Suprapubic skin (tissue), 4 donors: ENCODE results near the gene DTNA. TPM values are rescaled to one million over a fixed set of nuclear protein-coding genes. Genes with fewer than 3 reads are reported as not detected.

Source experiments
- DNase-seq, 2 donors: peaks; one replicate each; pipeline ENCODE4 v3.0.0-alpha.2; 2019; ENCODE audit warnings: low spot score in 2 of 2
- H3K27ac ChIP-seq: fragments of 200-600 bp; sonication (generic); one replicate; pipeline ENCODE4 v1.5.1; 2019
- H3K27me3 ChIP-seq: fragments of 200-600 bp; sonication (generic); one replicate; pipeline ENCODE4 v1.5.1; 2019
- H3K36me3 ChIP-seq: fragments of 200-600 bp; sonication (generic); one replicate; pipeline ENCODE4 v1.5.1; 2019
- H3K4me1 ChIP-seq: fragments of 200-600 bp; sonication (generic); one replicate; pipeline ENCODE4 v1.5.1; 2019
- H3K4me3 ChIP-seq: fragments of 200-600 bp; sonication (generic); one replicate; pipeline ENCODE4 v1.5.1; 2019; ENCODE audit warnings: mild to moderate bottlenecking
- H3K9me3 ChIP-seq: fragments of 200-600 bp; sonication (generic); one replicate; pipeline ENCODE4 v1.5.1; 2019
- CTCF ChIP-seq, 2 donors: fragments of 200-600 bp in 1 of 2; fragments of 450-650 bp in 1 of 2; sonication (generic) in 1 of 2; IDR thresholded peaks; one replicate each; pipeline ENCODE4 v1.5.1; 2016 to 2019; ENCODE audit warnings: antibody characterized with exemption in 2 of 2, mild to moderate bottlenecking in 1 of 2, moderate library complexity in 1 of 2
- EP300 ChIP-seq: sonication (generic); formaldehyde crosslinking; IDR thresholded peaks from one replicate; pipeline ENCODE4 v1.6.1; 2017; ENCODE audit warnings: antibody characterized with exemption
- POLR2A ChIP-seq, 2 donors: fragments of 450-650 bp; IDR thresholded peaks; one replicate each; pipeline ENCODE4 v1.6.1; 2017; ENCODE audit warnings: antibody characterized with exemption in 2 of 2, mild to moderate bottlenecking in 2 of 2, moderate library complexity in 2 of 2
- POLR2AphosphoS5 ChIP-seq, 3 donors: sonication (generic); formaldehyde crosslinking; IDR thresholded peaks; one replicate each; pipeline ENCODE4 v1.6.1; 2017; ENCODE audit warnings: antibody characterized with exemption in 3 of 3
- WGBS: methylation state at CpG from one replicate; pipeline ENCODE4 v1.1.5; 2018; 5-methylcytosine and 5-hydroxymethylcytosine counted together
- total RNA-seq, 4 donors: library from RNA; depleted of rRNA; stranded (reverse); fragments of >200 nt; gene quantifications; one replicate each; pipeline ENCODE4 v1.1.0, GENCODE V29; 2016

Gene DTNA
- total RNA-seq, 4 donors from 2014 or later = 3.0 to 15.9 (median 5.1) TPM

GRCh38 chr18:34738175-34738894 lies 28.2 kb downstream of the DTNA start:
- Histone ChIP-seq H3K27ac (no peak overlapping the region), H3K36me3 (no peaks in the 10 kb centered on the region), H3K4me3 (no peak overlapping the region), H3K9me3 (no peaks in the 10 kb centered on the region), H3K27me3 (no peaks in the 10 kb centered on the region), H3K4me1 (no peaks in the 10 kb centered on the region)
- no peak for TF ChIP-seq EP300
- DNase-seq = no peak
- WGBS = 49% methylated on average over 9 of the region's 9 CpGs

GRCh38 chr18:34740101-34740500 lies 30.0 kb downstream of the DTNA start:
- Histone ChIP-seq H3K9me3 (no peaks in the 10 kb centered on the region), H3K36me3 (no peaks in the 10 kb centered on the region), H3K4me1 (no peaks in the 10 kb centered on the region), H3K4me3 (no peak overlapping the region), H3K27ac (no peak overlapping the region), H3K27me3 (no peaks in the 10 kb centered on the region)
- 90% methylated on average over 1 of the region's 1 CpG for WGBS
- DNase-seq = no peak
- TF ChIP-seq EP300 (no peak), POLR2A (IDR thresholded peaks at IDR 0.05) (no peak)

GRCh38 chr18:34740724-34741123 lies 30.6 kb downstream of the DTNA start:
- no peak for DNase-seq
- 96% methylated on average over 3 of the region's 3 CpGs for WGBS
- Histone ChIP-seq H3K27ac (no peak overlapping the region), H3K9me3 (no peaks in the 10 kb centered on the region), H3K27me3 (no peaks in the 10 kb centered on the region), H3K36me3 (no peaks in the 10 kb centered on the region), H3K4me1 (no peaks in the 10 kb centered on the region), H3K4me3 (no peak overlapping the region)
- TF ChIP-seq EP300 (no peak), POLR2A (IDR thresholded peaks at IDR 0.05) (no peak), POLR2AphosphoS5 (IDR thresholded peaks at IDR 0.05) (no peak), CTCF (IDR thresholded peaks at IDR 0.05) (no peak)

- no peak overlapping the region for H3K4me3 ChIP-seq
- no peak for DNase-seq
- H3K9me3 ChIP-seq = no peaks in the 10 kb centered on the region
- TF ChIP-seq POLR2AphosphoS5 (IDR thresholded peaks at IDR 0.05) (no peak), CTCF (IDR thresholded peaks at IDR 0.05) (no peak), EP300 (no peak), POLR2A (IDR thresholded peaks at IDR 0.05) (no peak)
- 83% methylated on average over 1 of the region's 1 CpG for WGBS
- H3K36me3 ChIP-seq = no peaks in the 10 kb centered on the region
- no peaks in the 10 kb centered on the region for H3K27me3 ChIP-seq
- H3K4me1 ChIP-seq = no peaks in the 10 kb centered on the region
- H3K27ac ChIP-seq = no peak overlapping the region
These were observed 31.3 kb downstream of the DTNA start for GRCh38 chr18:34741401-34741800.

GRCh38 chr18:34742891-34743341 lies 32.8 kb downstream of the DTNA start:
- Histone ChIP-seq H3K9me3 (no peaks in the 10 kb centered on the region), H3K27me3 (no peaks in the 10 kb centered on the region), H3K4me3 (no peak overlapping the region), H3K4me1 (no peaks in the 10 kb centered on the region), H3K27ac (no peak overlapping the region), H3K36me3 (no peaks in the 10 kb centered on the region)
- WGBS = 82% methylated on average over 5 of the region's 5 CpGs
- no peak for DNase-seq
- TF ChIP-seq CTCF (IDR thresholded peaks at IDR 0.05) = no peak
- no peak for TF ChIP-seq EP300
- no peak for TF ChIP-seq POLR2AphosphoS5 (IDR thresholded peaks at IDR 0.05)
- TF ChIP-seq POLR2A (IDR thresholded peaks at IDR 0.05) = no peak

- H3K36me3 ChIP-seq = no peaks in the 10 kb centered on the region
- H3K27ac ChIP-seq = no peak overlapping the region
- H3K4me1 ChIP-seq = no peaks in the 10 kb centered on the region
- no peak for TF ChIP-seq POLR2A (IDR thresholded peaks at IDR 0.05)
- no peak for TF ChIP-seq POLR2AphosphoS5 (IDR thresholded peaks at IDR 0.05)
- TF ChIP-seq CTCF (IDR thresholded peaks at IDR 0.05) = no peak
- no peak for TF ChIP-seq EP300
- H3K27me3 ChIP-seq = no peaks in the 10 kb centered on the region
- no peak for DNase-seq
- 67% methylated on average over 4 of the region's 4 CpGs for WGBS
- no peaks in the 10 kb centered on the region for H3K9me3 ChIP-seq
- H3K4me3 ChIP-seq = no peak overlapping the region
These were observed 34.5 kb downstream of the DTNA start for GRCh38 chr18:34744569-34744968.
